Cardiac fibroblast (primary cell): Measurements from ENCODE around the gene AFAP1L1.
A peak's percentile ranks its signal among the peaks of the same experiment; 100 is the strongest.

Experiments used
- DNase-seq, 2 donors: peaks; one replicate each; pipeline versions ENCODE4 v3.0.0 to v3.0.0-alpha.2; 2010; ENCODE audit warnings: low read depth in 2 of 2
- H3K4me3 ChIP-seq, 2 donors: replicated peaks in 1 of 2; 1 replicate in 1 of 2; 2 replicates in 1 of 2; pipeline ENCODE4 v1.5.1; 2011; ENCODE audit warnings: low read depth in 2 of 2, low read length in 2 of 2, mild to moderate bottlenecking in 2 of 2, moderate library complexity in 1 of 2
- TF ChIP-seq, protein P1 (sequence below): IDR thresholded peaks from one replicate; pipeline ENCODE4 v1.5.1; 2011; ENCODE audit warnings: low read depth, mild to moderate bottlenecking, low read length, inconsistent platforms

Gene AFAP1L1

GRCh38 chr5:149283626-149284480, 12.2 kb downstream of the AFAP1L1 start:
- no peak overlapping the region for H3K4me3 ChIP-seq
- DNase-seq, result peak; percentile 39 to 41
- TF ChIP-seq, protein P1, sequence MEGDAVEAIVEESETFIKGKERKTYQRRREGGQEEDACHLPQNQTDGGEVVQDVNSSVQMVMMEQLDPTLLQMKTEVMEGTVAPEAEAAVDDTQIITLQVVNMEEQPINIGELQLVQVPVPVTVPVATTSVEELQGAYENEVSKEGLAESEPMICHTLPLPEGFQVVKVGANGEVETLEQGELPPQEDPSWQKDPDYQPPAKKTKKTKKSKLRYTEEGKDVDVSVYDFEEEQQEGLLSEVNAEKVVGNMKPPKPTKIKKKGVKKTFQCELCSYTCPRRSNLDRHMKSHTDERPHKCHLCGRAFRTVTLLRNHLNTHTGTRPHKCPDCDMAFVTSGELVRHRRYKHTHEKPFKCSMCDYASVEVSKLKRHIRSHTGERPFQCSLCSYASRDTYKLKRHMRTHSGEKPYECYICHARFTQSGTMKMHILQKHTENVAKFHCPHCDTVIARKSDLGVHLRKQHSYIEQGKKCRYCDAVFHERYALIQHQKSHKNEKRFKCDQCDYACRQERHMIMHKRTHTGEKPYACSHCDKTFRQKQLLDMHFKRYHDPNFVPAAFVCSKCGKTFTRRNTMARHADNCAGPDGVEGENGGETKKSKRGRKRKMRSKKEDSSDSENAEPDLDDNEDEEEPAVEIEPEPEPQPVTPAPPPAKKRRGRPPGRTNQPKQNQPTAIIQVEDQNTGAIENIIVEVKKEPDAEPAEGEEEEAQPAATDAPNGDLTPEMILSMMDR, result no peak

DNA sequence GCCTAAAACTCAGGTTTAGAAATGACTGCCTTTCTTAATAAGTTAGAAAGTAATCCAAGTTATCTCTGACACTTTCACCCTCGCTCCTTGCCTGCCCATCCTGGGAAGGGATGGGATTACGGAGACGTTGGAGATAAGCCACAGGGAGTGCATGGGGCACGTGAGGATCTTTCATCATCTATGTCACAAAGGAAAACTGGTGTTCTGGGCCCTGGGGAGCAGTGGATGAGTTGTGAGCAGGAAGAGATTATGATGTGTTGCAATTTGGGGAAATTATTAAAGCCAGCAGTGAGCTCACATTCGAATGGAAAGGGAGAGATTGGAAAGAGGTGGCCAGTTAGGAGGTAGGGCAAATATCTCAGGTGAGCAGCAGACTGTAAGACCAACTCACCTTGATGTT, 12.8 kb downstream of the AFAP1L1 start:
- TF ChIP-seq, protein P1, result no peak
- DNase-seq, result peak; percentile 75 to 82
- H3K4me3 ChIP-seq, result no peak overlapping the region

DNA sequence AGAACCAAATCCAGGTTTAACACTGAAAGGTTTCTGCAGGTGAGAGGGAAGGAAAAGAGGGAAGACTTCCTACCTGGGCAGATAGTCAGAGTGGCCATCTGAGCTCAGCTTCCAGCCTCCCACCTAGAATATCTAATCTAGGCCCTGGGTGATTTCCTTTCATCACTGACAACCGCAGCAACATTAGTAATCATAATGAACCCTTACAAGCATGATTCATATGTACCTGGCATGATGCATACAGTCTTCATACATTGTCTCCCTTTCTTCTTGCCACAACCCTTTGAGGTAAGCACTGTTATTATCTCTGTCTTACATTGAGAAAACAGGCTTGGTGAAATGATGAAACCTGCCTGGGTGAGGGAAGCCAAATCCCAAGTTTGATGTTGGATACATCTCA, 13.5 kb downstream of the AFAP1L1 start:
- TF ChIP-seq, protein P1, result no peak
- no peak for DNase-seq
- no peak overlapping the region for H3K4me3 ChIP-seq

- TF ChIP-seq, protein P1, result no peak
- H3K4me3 ChIP-seq, result no peak overlapping the region
- peak; percentile 41 to 76 for DNase-seq
Observed at GRCh38 chr5:149288436-149288835, 16.8 kb downstream of the AFAP1L1 start.

GRCh38 chr5:149289301-149289700, 17.6 kb downstream of the AFAP1L1 start:
- TF ChIP-seq, protein P1, result no peak
- peak; percentile 35 to 56 for DNase-seq
- H3K4me3 ChIP-seq, result no peak overlapping the region

- H3K4me3 ChIP-seq, result no peak overlapping the region
- TF ChIP-seq, protein P1, result no peak
- no peak for DNase-seq
Observed at GRCh38 chr5:149294872-149295829, 23.5 kb downstream of the AFAP1L1 start.
